NT2/D1 (cell line): ENCODE data around the gene RPS6KB2.
A peak's percentile ranks its signal among the peaks of the same experiment; 100 is the strongest.

Source experiments
- DNase-seq: peaks from one replicate; pipeline ENCODE4 v3.0.0-alpha.2; 2011; ENCODE audit warnings: low read depth, low spot score
- H3K27me3 ChIP-seq: 2 replicates; pipeline ENCODE4 v1.6.0; 2011; ENCODE audit warnings: mild to moderate bottlenecking; ENCODE audit not compliant: insufficient read length, insufficient read depth
- H3K36me3 ChIP-seq: 2 replicates; pipeline ENCODE4 v1.6.1; 2011; ENCODE audit warnings: mild to moderate bottlenecking, low read length, mixed read lengths; ENCODE audit not compliant: insufficient read depth, insufficient read length
- H3K4me1 ChIP-seq: 2 replicates; pipeline ENCODE4 v1.5.1; 2011; ENCODE audit not compliant: insufficient read depth, insufficient read length
- H3K4me3 ChIP-seq: 2 replicates; pipeline ENCODE4 v1.5.1; 2011; ENCODE audit warnings: low read depth; ENCODE audit not compliant: insufficient read length
- H3K9ac ChIP-seq: 2 replicates; pipeline ENCODE4 v1.6.0; 2011; ENCODE audit warnings: low read depth; ENCODE audit not compliant: insufficient read length
- H3K9me3 ChIP-seq: 2 replicates; pipeline ENCODE4 v1.5.1; 2011; ENCODE audit warnings: mild to moderate bottlenecking, low read length; ENCODE audit not compliant: insufficient read depth
- SUZ12 ChIP-seq: IDR thresholded peaks from 2 replicates; pipeline ENCODE4 v1.6.1; 2011; ENCODE audit not compliant: insufficient read length, insufficient read depth; ENCODE audit errors: extremely low read depth
- YY1 ChIP-seq: IDR thresholded peaks from 2 replicates; pipeline ENCODE4 v1.6.1; 2011; ENCODE audit not compliant: insufficient read length, insufficient read depth
- ZNF274 ChIP-seq: IDR thresholded peaks from 2 replicates; pipeline ENCODE4 v1.6.1; 2011; ENCODE audit warnings: mild to moderate bottlenecking, low read depth, low read length

Gene RPS6KB2

DNA sequence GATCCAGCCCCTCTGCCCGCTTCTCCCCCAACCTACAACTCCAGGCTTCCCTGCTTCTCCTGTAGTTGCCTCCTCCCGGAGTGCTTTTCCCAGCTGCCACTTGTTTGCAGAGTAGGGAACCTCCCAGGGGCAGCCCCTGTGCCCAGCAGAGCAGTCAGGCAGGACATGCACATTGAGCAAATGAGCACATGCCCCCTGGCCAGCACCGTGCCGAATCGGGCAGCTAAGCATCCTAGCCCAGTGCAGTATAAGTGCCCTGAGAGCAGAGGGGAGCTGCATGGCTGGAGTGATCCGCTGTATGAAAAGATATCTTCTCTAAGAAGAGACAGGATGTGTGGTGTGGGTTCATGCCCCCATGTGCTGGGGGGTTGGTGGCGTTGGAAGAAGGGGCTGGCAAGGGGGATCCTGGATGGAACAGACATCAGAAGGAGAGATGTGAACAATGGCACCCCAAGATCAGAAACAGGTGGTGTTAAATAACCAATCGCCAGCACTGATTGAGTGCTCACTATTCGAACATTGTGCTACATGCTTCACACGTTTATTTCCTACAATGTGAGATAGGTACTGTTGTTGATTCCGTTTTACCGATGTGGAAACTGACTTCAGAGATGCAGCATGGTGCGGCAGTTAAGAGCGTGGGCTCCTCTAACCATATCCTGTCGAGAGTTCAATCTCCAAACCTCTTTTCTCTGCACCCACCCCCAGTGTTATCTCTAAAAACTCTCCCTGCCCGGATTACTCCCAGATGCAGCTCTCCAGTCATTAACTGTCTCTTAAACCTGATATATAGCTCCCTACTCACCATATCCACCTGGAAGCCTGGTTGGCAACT lies 55.8 kb downstream of the RPS6KB2 start:
- DNase-seq: no peak
- Histone ChIP-seq H3K36me3 (peaks cover 34% of the 10 kb centered on the region), H3K27me3 (no peaks in the 10 kb centered on the region), H3K9ac (peak overlapping the region; percentile 12), H3K4me1 (peaks cover 9% of the 10 kb centered on the region), H3K4me3 (peak overlapping the region; percentile 2), H3K9me3 (peaks cover 9% of the 10 kb centered on the region; the same call in 1 of the 2 replicates)
- TF ChIP-seq ZNF274 (no peak), YY1 (no peak), SUZ12 (no peak)

DNA sequence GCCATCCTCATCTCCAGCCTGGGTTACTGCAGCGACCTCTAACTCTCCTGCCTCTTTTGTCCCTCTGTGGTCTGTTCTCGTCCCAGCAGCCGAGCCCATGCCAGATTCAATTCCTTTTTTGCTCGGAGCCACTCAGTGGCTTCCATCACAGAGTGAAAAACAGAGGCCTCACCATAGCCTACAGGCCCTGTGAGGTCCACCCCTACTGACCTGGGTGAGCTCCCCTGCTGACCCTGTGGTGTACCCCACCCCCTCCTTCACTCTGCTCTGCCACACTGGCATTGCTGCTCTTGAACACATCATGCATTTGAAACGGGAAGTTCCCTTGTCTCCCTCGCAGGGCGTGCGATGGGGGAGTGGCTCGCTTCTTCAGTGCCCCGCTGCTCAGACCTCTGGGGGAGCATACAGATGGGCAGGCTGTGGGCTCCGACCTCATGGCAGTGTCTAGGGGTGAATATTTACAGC lies 56.6 kb downstream of the RPS6KB2 start:
- DNase-seq: no peak
- no peaks in the 10 kb centered on the region for H3K27me3 ChIP-seq
- no peak overlapping the region for H3K4me3 ChIP-seq
- H3K9me3 ChIP-seq: peaks cover 9% of the 10 kb centered on the region; the same call in 1 of the 2 replicates
- peaks cover 9% of the 10 kb centered on the region for H3K4me1 ChIP-seq
- TF ChIP-seq YY1 (no peak), ZNF274 (no peak), SUZ12 (no peak)
- no peak overlapping the region for H3K9ac ChIP-seq
- H3K36me3 ChIP-seq: peaks cover 42% of the 10 kb centered on the region
